Testis (tissue), 3 donors: ENCODE results near the gene LYPD6B. TPM values are rescaled to one million over a fixed set of nuclear protein-coding genes. Genes with fewer than 3 reads are reported as not detected.

Experiments
- DNase-seq: peaks from one replicate; pipeline ENCODE4 v3.0.0-alpha.2; 2019
- H3K27ac ChIP-seq, 2 donors: fragments of 200-600 bp; sonication (generic); one replicate each; pipeline ENCODE4 v1.5.1; 2019
- H3K27me3 ChIP-seq: fragments of 200-600 bp; sonication (generic); one replicate; pipeline ENCODE4 v1.5.1; 2019
- H3K36me3 ChIP-seq: fragments of 200-600 bp; sonication (generic); one replicate; pipeline ENCODE4 v1.5.1; 2017; ENCODE audit warnings: low read depth; ENCODE audit errors: missing control alignments
- H3K4me1 ChIP-seq: fragments of 200-600 bp; sonication (generic); one replicate; pipeline ENCODE4 v1.5.1; 2019
- H3K4me3 ChIP-seq, 2 donors: fragments of 200-600 bp; sonication (generic); one replicate each; pipeline ENCODE4 v1.5.1; 2017 to 2019
- H3K9me3 ChIP-seq: fragments of 200-600 bp; sonication (generic); one replicate; pipeline ENCODE4 v1.5.1; 2017
- CTCF ChIP-seq, 3 experiments: fragments of 450-650 bp in 2 of 3; fragments of 200-600 bp in 1 of 3; sonication (generic) in 1 of 3; IDR thresholded peaks; one replicate each; pipeline ENCODE4 v1.5.1; 2016 to 2019; ENCODE audit warnings: antibody characterized with exemption in 3 of 3, mild to moderate bottlenecking in 2 of 3, moderate library complexity in 1 of 3
- POLR2A ChIP-seq: fragments of 450-650 bp; IDR thresholded peaks from one replicate; pipeline ENCODE4 v1.6.1; 2017; ENCODE audit warnings: antibody characterized with exemption, mild to moderate bottlenecking, moderate library complexity
- WGBS, 2 donors: methylation state at CpG; one replicate each; pipeline ENCODE4 v1.1.5; 2018; 5-methylcytosine and 5-hydroxymethylcytosine counted together
- intact Hi-C: fragments of 100-400 bp; cut with DNase I; formaldehyde crosslinking; loops from one replicate; pipeline ENCODE4 v1.15.1; 2023; ENCODE audit warnings: low total_unique reads
- polyA plus RNA-seq: library from polyadenylated mRNA; stranded (reverse); fragments of 350-450 nt; fragmentation: Illumina TruSeq; extraction: RNeasy Lipid Tissue Mini Kit (QIAGEN cat#74804); gene quantifications from one replicate; pipeline ENCODE4 v1.2.3, GENCODE V29; 2014; ENCODE audit warnings: low read depth, low replicate concordance; ENCODE audit not compliant: insufficient read depth
- total RNA-seq, 2 donors: library from RNA; depleted of rRNA; stranded (reverse); fragments of >200 nt; gene quantifications; one replicate each; pipeline ENCODE4 v1.2.3, GENCODE V29; 2016

Gene LYPD6B
- total and polyA plus RNA-seq, 3 donors from 2014 or later = 41.9 to 53.0 (median 45.2) TPM

- 76 to 78% methylated on average over 2 of the region's 2 CpGs for WGBS, 2 donors
- H3K27me3 ChIP-seq = no peaks in the 10 kb centered on the region
- H3K36me3 ChIP-seq = no peaks in the 10 kb centered on the region
- H3K9me3 ChIP-seq = no peaks in the 10 kb centered on the region
- no peak overlapping the region for H3K27ac ChIP-seq
- peaks cover 17% of the 10 kb centered on the region for H3K4me1 ChIP-seq
- no peak overlapping the region for H3K4me3 ChIP-seq
- TF ChIP-seq POLR2A = no peak
- no peak for TF ChIP-seq CTCF (IDR thresholded peaks at IDR 0.05)
- intact Hi-C loops = no loop called here
- no peak for DNase-seq
Observed at GRCh38 chr2:149098701-149099100, 60.2 kb downstream of the LYPD6B start.

DNA sequence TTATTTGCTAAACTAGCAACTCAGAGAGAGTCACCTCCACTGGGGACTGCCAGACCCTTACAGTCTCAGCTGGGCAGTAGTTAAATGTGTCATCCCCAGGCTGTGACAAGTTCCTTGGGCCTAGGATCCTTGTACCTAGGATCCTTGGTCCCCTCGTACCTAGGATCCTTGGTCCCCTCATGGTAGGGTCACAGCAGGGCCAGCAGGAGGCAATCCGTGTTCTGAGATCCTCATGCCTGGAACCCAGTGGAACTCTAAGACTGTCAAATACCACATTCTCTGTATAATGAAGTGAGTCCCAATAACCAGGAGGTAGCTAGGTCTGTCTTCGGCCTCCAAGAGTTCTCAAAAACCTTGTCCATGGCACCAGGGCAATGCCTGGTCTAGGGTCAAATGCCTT is 60.8 kb downstream of the LYPD6B start:
- 56 to 96% methylated on average over 3 of the region's 3 CpGs for WGBS, 2 donors
- H3K36me3 ChIP-seq = no peaks in the 10 kb centered on the region
- no peaks in the 10 kb centered on the region for H3K9me3 ChIP-seq
- no peak overlapping the region for H3K4me3 ChIP-seq
- H3K27ac ChIP-seq = no peak overlapping the region
- no peak for DNase-seq
- H3K27me3 ChIP-seq = no peaks in the 10 kb centered on the region
- H3K4me1 ChIP-seq = peaks cover 17% of the 10 kb centered on the region
- intact Hi-C loops = no loop called here
- no peak for TF ChIP-seq POLR2A
- TF ChIP-seq CTCF (IDR thresholded peaks at IDR 0.05) = no peak

DNA sequence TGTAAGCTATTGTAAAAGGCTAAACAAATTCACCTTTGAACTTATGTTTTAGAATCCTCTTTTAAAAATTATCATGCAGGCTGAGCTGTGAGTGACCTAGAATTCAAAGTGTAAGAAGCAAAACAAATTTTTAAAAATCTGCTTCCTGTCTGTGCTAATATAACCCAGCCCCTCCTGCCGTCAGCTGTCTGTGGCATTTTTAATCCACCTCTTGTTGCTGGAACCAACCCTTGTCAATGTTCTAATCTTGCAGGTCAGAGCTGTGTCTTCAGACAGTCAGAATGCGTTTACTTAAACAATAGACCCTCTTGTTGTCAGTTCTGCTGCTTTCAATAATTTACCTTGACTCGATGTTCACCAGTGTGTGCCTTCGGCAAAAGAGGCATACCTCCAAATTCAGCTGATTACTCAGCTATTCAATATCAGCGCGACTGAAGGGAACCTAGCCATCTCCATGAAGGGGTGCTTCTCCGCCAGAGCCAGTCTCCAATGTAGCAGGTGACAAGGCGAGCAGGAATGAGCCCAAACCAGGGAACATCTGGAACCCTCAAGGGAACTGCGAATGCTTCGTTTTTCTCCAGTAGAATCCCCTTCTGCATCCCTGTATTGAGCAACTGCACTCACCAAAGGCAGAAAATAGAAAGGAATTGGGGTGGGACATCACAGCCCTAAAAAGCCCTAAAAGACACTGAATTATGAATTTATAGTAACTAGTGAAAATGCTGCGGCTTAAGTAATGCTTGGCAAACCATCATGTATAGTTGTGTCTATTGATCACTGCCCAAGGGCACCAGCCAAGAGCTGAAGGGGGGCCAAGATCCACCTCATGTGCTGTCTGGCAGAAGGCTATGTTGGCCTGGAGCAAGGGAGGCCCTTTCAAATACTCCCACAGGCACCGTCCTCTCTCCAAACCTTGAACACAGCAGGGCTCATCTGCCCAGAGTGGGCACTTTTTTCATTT is 62.5 kb downstream of the LYPD6B start:
- 75 to 78% methylated on average over 12 of the region's 12 CpGs for WGBS, 2 donors
- Histone ChIP-seq H3K36me3 (no peaks in the 10 kb centered on the region), H3K27ac (no peak overlapping the region), H3K4me1 (peaks cover 12% of the 10 kb centered on the region), H3K4me3 (no peak overlapping the region), H3K9me3 (no peaks in the 10 kb centered on the region), H3K27me3 (no peaks in the 10 kb centered on the region)
- TF ChIP-seq POLR2A (no peak), CTCF (IDR thresholded peaks at IDR 0.05) (no peak)
- intact Hi-C loops = no loop called here
- DNase-seq = no peak

DNA sequence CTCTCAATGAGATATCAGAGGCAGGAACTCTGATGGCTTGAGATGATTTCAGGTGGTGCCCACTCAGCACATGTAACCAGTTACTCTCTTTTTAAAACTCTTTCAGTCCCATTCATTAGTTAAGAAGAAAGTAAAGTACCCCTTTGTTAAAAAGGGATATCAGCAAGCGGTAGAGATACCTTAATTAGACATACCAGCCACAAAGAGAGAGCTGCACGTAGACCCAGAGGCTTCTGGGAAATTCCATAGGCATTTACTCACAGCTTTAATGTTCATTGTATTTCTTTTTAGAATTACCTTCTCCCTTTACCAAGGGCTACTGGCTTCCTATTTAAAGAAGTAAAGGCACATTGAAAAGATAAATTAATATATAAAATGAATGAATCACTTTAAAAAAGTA is 63.3 kb downstream of the LYPD6B start:
- no peak overlapping the region for H3K27ac ChIP-seq
- TF ChIP-seq POLR2A = no peak
- TF ChIP-seq CTCF (IDR thresholded peaks at IDR 0.05) = no peak
- DNase-seq = no peak
- peaks cover 10% of the 10 kb centered on the region for H3K4me1 ChIP-seq
- no peaks in the 10 kb centered on the region for H3K36me3 ChIP-seq
- H3K4me3 ChIP-seq = no peak overlapping the region
- H3K27me3 ChIP-seq = no peaks in the 10 kb centered on the region
- H3K9me3 ChIP-seq = no peaks in the 10 kb centered on the region
- intact Hi-C loops = no loop called here
- WGBS, 2 donors = 79 to 82% methylated on average over 2 of the region's 2 CpGs
